GM21515 (cell line): Measurements from ENCODE around the gene ODAD4.
"Not testable (repeated sequence)": the region's sequence is repeated elsewhere in the genome, so short reads cannot be mapped to it uniquely, and the experiment has no call there.

Source experiments
- ATAC-seq: cut with Tn5 transposase; IDR thresholded peaks from one replicate; pipeline ENCODE4 v1.9.1; 2021; ENCODE audit not compliant: unreplicated experiment

Gene ODAD4

GRCh38 chr17:42001729-42002128 lies 71.3 kb downstream of the ODAD4 start:
- no peak for ATAC-seq

- ATAC-seq, result no peak
Observed at GRCh38 chr17:42002175-42002791, 71.9 kb downstream of the ODAD4 start.

GRCh38 chr17:42002792-42003301 lies 72.4 kb downstream of the ODAD4 start:
- ATAC-seq, result no peak

GRCh38 chr17:42005166-42005565 lies 74.7 kb downstream of the ODAD4 start:
- no peak for ATAC-seq

- ATAC-seq, result no peak
Observed at GRCh38 chr17:42009170-42009569, 78.8 kb downstream of the ODAD4 start.

- ATAC-seq, result not testable (repeated sequence)
Observed at GRCh38 chr17:42010266-42010680, 79.9 kb downstream of the ODAD4 start.

- no peak for ATAC-seq
Observed at GRCh38 chr17:42010898-42011516, 80.6 kb downstream of the ODAD4 start.

- ATAC-seq, result not testable (repeated sequence)
Observed at GRCh38 chr17:42012363-42012762, 81.9 kb downstream of the ODAD4 start.

GRCh38 chr17:42013740-42014139 lies 83.3 kb downstream of the ODAD4 start:
- not testable (repeated sequence) for ATAC-seq
